Lung (tissue), 12 donors: ENCODE data around the gene KDM3A. TPM values are rescaled to one million over a fixed set of nuclear protein-coding genes. Genes with fewer than 3 reads are reported as not detected.

ENCODE experiments used
- ATAC-seq: fragments of 200-7000 bp; cut with Tn5 transposase; one replicate; pipeline ENCODE4 v1.9.1; 2020; ENCODE audit warnings: moderate number of reproducible peaks; ENCODE audit not compliant: insufficient read depth, low FRiP score
- DNase-seq, 3 donors: peaks; one replicate each; pipeline ENCODE4 v3.0.0-alpha.2; 2013 to 2017
- H3K27ac ChIP-seq, 2 donors: one replicate each; pipeline ENCODE4 v1.5.1; 2013; ENCODE audit warnings: mild to moderate bottlenecking in 2 of 2, moderate library complexity in 2 of 2, control low read depth in 1 of 2, inconsistent platforms in 1 of 2, low read depth in 1 of 2, low read length in 1 of 2
- H3K27me3 ChIP-seq, 3 donors: one replicate each; pipeline ENCODE4 v1.5.1; 2013; ENCODE audit warnings: low read length in 2 of 3; ENCODE audit not compliant: control insufficient read depth in 3 of 3, insufficient read depth in 3 of 3
- H3K36me3 ChIP-seq, 4 donors: one replicate each; pipeline ENCODE4 v1.5.1; 2013; ENCODE audit warnings: low read length in 4 of 4, mild to moderate bottlenecking in 1 of 4, moderate library complexity in 1 of 4; ENCODE audit not compliant: control insufficient read depth in 4 of 4, insufficient read depth in 4 of 4
- H3K4me1 ChIP-seq, 5 donors: one replicate each; pipeline ENCODE4 v1.5.1; 2013; ENCODE audit warnings: low read length in 5 of 5, mild to moderate bottlenecking in 2 of 5, moderate library complexity in 1 of 5; ENCODE audit not compliant: control insufficient read depth in 5 of 5, insufficient read depth in 5 of 5
- H3K4me3 ChIP-seq: one replicate; pipeline ENCODE4 v1.5.1; 2013; ENCODE audit warnings: mild to moderate bottlenecking, control low read depth, moderate library complexity
- H3K9ac ChIP-seq, 2 donors: one replicate each; pipeline ENCODE4 v1.5.1; 2013; ENCODE audit warnings: low read length in 2 of 2, control low read depth in 1 of 2; ENCODE audit not compliant: insufficient read depth in 1 of 2
- H3K9me3 ChIP-seq, 4 donors: one replicate each; pipeline ENCODE4 v1.5.1; 2013; ENCODE audit warnings: low read length in 3 of 4, mild to moderate bottlenecking in 1 of 4, moderate library complexity in 1 of 4; ENCODE audit not compliant: control insufficient read depth in 4 of 4, insufficient read depth in 3 of 4
- CTCF ChIP-seq: IDR thresholded peaks from 2 replicates; pipeline ENCODE4 v1.5.1; 2012; ENCODE audit warnings: mild to moderate bottlenecking; ENCODE audit errors: control extremely low read depth, extremely low read depth
- WGBS, 2 donors: extraction: QIAGEN DNeasy Blood & Tissue Kit; methylation state at CpG; one replicate each; pipeline ENCODE4 v1.1.7; 2013; 5-methylcytosine and 5-hydroxymethylcytosine counted together
- polyA plus RNA-seq, 2 donors: library from polyadenylated mRNA; stranded (reverse); fragments of 200-250 nt; gene quantifications; one replicate each; pipeline ENCODE4 v1.2.1, GENCODE V29; 2013
- total RNA-seq, 2 donors: library from RNA; depleted of rRNA in 1 of 2; stranded (reverse); fragments of >200 nt in 1 of 2; gene quantifications; one replicate each; pipeline ENCODE4 v1.2.1, GENCODE V29; 2014 to 2021
- donor health status: control.
- donor health status: control.
- donor health status: Bipolar disorder and iron deficiency.
- donor health status: healthy.
- donor health status: DM: yes; HTN: yes; CAD: no.

Gene KDM3A
- total and polyA plus RNA-seq, 4 donors, result 17.5 to 130 (median 27.9) TPM

GRCh38 chr2:86393521-86394491 is 47.4 kb upstream of the KDM3A start:
- 30 to 67% methylated on average over 1 of the region's 1 CpG for WGBS, 2 donors
- Histone ChIP-seq H3K9me3 (no peaks in the 10 kb centered on the region), H3K4me1 (peaks cover 0 to 5% (median 0%) of the 10 kb centered on the region in 5 donors), H3K27me3 (no peaks in the 10 kb centered on the region), H3K27ac (peak overlapping the region; percentile 64 to 91), H3K36me3 (no peaks in the 10 kb centered on the region), H3K4me3 (no peak overlapping the region), H3K9ac (no peak overlapping the region)
- peak; percentile 79 for ATAC-seq
- no peak for TF ChIP-seq CTCF
- DNase-seq, result peak in 1 of 3 donors; percentile 47

GRCh38 chr2:86396291-86396785 is 44.8 kb upstream of the KDM3A start:
- H3K4me1 ChIP-seq, result peaks cover 0 to 5% (median 0%) of the 10 kb centered on the region in 5 donors
- WGBS, 2 donors, result 80 to 88% methylated on average over 6 of the region's 6 CpGs
- no peak overlapping the region for H3K4me3 ChIP-seq
- no peak for ATAC-seq
- TF ChIP-seq CTCF, result peak; percentile 17
- DNase-seq, result no peak
- no peaks in the 10 kb centered on the region for H3K27me3 ChIP-seq
- H3K9ac ChIP-seq, result no peak overlapping the region
- H3K27ac ChIP-seq, result no peak overlapping the region
- peaks cover 0 to 2% (median 0%) of the 10 kb centered on the region in 4 donors for H3K9me3 ChIP-seq
- H3K36me3 ChIP-seq, result no peaks in the 10 kb centered on the region

- no peak overlapping the region for H3K9ac ChIP-seq
- no peak overlapping the region for H3K27ac ChIP-seq
- peaks cover 0 to 4% (median 0%) of the 10 kb centered on the region in 5 donors for H3K4me1 ChIP-seq
- H3K27me3 ChIP-seq, result no peaks in the 10 kb centered on the region
- no peaks in the 10 kb centered on the region for H3K36me3 ChIP-seq
- no peak for ATAC-seq
- no peak overlapping the region for H3K4me3 ChIP-seq
- peaks cover 0 to 2% (median 0%) of the 10 kb centered on the region in 4 donors for H3K9me3 ChIP-seq
- WGBS, 2 donors, result 65 to 75% methylated on average over 6 of the region's 6 CpGs
- no peak for TF ChIP-seq CTCF
- no peak for DNase-seq
These were observed 43.2 kb upstream of the KDM3A start for GRCh38 chr2:86397986-86398385.
